Mucosa of rectum (tissue), 2 donors: Measurements from ENCODE around the gene KCNF1.

Experiments used
- H3K27ac ChIP-seq, 2 donors: one replicate each; pipeline ENCODE4 v1.7.0; 2013; ENCODE audit warnings: inconsistent platforms in 2 of 2, low read depth in 2 of 2, low read length in 2 of 2
- H3K27me3 ChIP-seq, 2 donors: one replicate each; pipeline ENCODE4 v1.7.0; 2013; ENCODE audit warnings: low read length in 2 of 2; ENCODE audit not compliant: control insufficient read depth in 2 of 2, insufficient read depth in 2 of 2
- H3K36me3 ChIP-seq, 2 donors: one replicate each; pipeline ENCODE4 v1.7.0; 2013; ENCODE audit warnings: low read length in 2 of 2; ENCODE audit not compliant: control insufficient read depth in 2 of 2, insufficient read depth in 2 of 2
- H3K4me1 ChIP-seq, 2 donors: one replicate each; pipeline ENCODE4 v1.7.0; 2013; ENCODE audit warnings: low read length in 2 of 2, mild to moderate bottlenecking in 1 of 2; ENCODE audit not compliant: control insufficient read depth in 2 of 2, insufficient read depth in 2 of 2
- H3K4me3 ChIP-seq, 2 donors: one replicate each; pipeline ENCODE4 v1.7.0; 2013; ENCODE audit warnings: low read length in 2 of 2
- H3K9ac ChIP-seq, 2 donors: one replicate each; pipeline ENCODE4 v1.7.0; 2013; ENCODE audit warnings: low read length in 2 of 2, low read depth in 1 of 2, mild to moderate bottlenecking in 1 of 2
- H3K9me3 ChIP-seq, 2 donors: one replicate each; pipeline ENCODE4 v1.7.0; 2013; ENCODE audit warnings: low read length in 2 of 2; ENCODE audit not compliant: control insufficient read depth in 2 of 2
- donor health status: healthy.
- donor health status: Normal muscosa, but diverticular disease.

Gene KCNF1

DNA sequence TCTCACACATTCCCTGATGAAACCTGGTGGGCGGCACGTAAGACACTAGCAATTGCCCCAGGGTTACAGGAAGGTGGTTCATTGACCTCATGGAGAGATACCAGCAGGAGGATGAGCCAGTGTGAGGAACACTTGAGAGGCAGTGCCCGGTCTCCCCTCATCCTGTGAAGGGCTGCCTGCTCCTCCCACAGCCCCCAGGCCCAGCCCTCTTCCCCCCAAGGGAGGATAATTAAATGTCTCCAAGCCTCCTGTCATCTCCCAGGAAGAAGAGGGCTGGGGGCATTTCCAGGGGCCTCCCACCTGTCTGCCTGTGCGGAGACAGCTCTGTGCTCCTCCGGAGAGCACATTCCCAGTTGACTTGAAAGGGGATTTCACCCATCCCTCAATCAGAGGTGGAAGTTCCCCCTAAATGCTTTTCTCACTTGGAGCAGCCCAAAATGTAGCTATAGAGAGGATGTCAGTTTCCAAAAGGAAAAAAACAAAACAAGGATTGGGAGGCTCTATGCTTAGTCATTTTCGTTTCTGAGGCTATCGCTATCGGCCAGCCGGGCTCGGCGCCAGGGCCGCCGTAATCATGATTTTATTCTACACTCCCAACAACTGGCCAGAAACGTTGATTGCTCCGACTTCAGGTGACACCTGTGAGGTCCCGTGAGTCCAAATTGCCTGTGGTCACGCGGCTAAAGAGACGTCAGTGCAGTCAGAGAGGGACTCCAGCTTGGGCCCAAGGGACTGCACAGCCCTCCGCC lies 7.1 kb downstream of the KCNF1 start:
- Histone ChIP-seq H3K27ac (no peak overlapping the region), H3K4me1 (peaks cover 0 to 4% of the 10 kb centered on the region in 2 donors), H3K4me3 (no peak overlapping the region), H3K36me3 (no peaks in the 10 kb centered on the region), H3K9ac (no peak overlapping the region), H3K27me3 (peaks cover 0 to 6% of the 10 kb centered on the region in 2 donors), H3K9me3 (no peaks in the 10 kb centered on the region)

DNA sequence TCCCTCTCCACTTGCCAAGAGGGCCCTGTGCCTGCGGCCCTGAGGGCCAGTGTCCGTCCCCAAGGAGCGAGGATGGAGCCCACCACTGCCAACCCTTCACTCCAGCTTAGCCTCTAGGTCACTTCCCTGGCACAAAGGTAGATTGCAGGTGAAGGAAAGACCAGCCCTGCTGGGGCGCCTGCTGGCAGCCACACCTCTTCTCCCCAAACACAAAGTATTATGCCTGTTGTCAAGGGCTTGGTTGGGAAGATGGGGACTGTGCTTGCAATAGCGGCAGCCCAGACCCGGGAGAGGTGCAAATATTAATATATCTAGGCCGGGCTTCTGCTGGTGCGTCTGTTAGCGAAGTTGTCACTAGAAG lies 7.7 kb downstream of the KCNF1 start:
- no peaks in the 10 kb centered on the region for H3K9me3 ChIP-seq
- H3K9ac ChIP-seq = no peak overlapping the region
- H3K27ac ChIP-seq = no peak overlapping the region
- peaks cover 0 to 6% of the 10 kb centered on the region in 2 donors for H3K27me3 ChIP-seq
- H3K4me1 ChIP-seq = peaks cover 0 to 4% of the 10 kb centered on the region in 2 donors
- no peak overlapping the region for H3K4me3 ChIP-seq
- H3K36me3 ChIP-seq = no peaks in the 10 kb centered on the region

DNA sequence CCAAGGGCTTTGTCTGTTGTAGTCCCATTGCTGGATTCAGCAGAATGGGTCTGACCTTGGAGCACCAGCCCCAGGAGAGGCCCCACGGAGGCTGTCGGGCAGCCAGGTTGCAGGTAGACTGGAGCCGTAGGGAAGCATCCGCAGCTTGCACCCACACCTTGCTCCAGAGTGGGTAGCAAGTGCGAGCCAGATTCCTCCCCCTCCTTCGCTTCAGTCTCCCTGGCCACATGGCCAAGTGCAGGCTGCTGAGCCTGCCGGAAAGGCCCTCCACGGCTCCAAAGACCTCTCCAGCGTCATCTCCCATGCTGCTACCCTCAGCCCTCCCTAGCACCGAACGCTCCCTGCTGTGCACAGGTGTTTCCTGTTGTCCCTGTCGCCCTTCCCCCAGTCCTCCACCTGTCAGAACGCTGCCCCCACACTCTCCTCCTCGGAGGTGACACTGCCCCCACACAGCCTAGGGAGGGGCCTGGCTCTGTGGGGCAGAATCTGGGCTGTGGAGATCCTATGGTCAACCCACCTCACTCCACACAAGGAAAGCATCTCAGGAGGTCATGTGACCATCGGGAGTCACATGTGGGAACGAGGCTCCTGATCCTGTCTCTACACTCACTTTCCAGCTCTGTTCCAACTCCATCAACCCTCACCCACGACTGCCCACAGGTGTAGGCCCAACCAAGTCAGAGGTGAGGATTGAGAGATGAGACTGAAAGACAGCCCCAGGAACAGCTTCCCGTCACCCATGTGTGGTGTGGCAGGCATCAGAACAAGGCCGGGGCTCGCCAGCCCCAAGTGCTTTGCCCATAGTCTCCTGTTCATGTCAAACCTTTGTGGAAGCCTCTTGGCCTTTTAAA lies 8.3 kb downstream of the KCNF1 start:
- Histone ChIP-seq H3K27me3 (peaks cover 0 to 2% of the 10 kb centered on the region in 2 donors), H3K9ac (no peak overlapping the region), H3K36me3 (no peaks in the 10 kb centered on the region), H3K9me3 (no peaks in the 10 kb centered on the region), H3K4me1 (peaks cover 0 to 4% of the 10 kb centered on the region in 2 donors), H3K27ac (no peak overlapping the region), H3K4me3 (no peak overlapping the region)

GRCh38 chr2:10920764-10921388 lies 9.1 kb downstream of the KCNF1 start:
- Histone ChIP-seq H3K4me3 (no peak overlapping the region), H3K4me1 (peaks cover 0 to 4% of the 10 kb centered on the region in 2 donors), H3K9me3 (no peaks in the 10 kb centered on the region), H3K27me3 (peaks cover 0 to 2% of the 10 kb centered on the region in 2 donors), H3K36me3 (no peaks in the 10 kb centered on the region), H3K9ac (no peak overlapping the region), H3K27ac (no peak overlapping the region)

DNA sequence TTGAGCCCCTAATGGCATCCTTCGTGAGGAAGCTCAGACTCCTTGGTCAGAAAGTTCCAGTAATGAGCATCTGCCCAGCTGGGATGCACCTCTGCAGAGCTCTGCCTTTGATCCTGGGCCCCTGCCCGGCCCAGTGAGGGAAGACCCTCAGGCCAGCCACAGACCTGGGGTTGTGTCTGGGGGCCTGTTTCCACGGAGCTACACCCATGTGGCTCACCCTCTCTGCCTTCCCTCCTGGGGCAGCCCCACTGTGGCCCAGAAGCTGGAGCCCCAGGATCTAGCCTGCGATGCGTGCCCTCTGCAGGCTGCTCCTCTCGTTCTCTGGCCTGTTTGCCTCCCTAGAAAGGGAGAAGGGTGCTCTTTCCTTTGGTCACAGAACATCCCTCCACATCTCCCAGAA lies 9.8 kb downstream of the KCNF1 start:
- Histone ChIP-seq H3K4me3 (no peak overlapping the region), H3K9me3 (no peaks in the 10 kb centered on the region), H3K9ac (no peak overlapping the region), H3K27me3 (peaks cover 0 to 2% of the 10 kb centered on the region in 2 donors), H3K36me3 (no peaks in the 10 kb centered on the region), H3K4me1 (peaks cover 0 to 4% of the 10 kb centered on the region in 2 donors), H3K27ac (no peak overlapping the region)

DNA sequence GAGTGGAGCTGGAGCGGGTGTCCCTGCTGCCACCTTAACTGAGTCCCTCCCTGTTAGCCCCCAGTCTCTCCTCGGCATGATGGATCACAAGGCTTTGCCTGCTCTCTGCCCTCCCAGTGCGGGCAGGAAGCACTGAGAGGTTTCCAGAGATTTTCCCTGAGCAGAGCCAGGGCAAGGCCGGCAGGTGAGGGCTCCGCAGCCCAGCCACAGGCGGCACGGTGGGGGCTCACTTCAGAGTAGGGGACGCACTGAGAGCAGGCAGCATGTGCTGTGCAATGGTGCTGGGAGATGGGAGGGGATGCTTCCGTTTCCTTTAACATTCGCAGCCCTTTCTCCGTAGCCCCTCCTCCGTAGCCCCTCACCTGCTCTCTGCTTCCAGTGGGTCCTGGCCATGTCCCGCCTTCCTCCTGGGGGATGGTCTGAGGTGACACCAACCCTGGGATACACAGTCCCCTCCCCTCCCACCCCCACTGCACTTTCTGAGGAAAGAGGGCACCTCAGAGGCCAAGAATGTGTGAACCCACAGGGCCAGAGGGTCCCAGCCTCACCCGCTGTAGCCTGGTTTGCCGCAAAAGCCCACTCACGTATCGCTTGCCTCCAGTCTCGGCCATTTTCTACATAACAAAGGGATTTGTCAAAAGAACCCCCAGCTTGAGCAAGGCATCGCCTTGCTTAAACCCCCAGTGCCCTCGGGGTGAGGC lies 10.7 kb downstream of the KCNF1 start:
- Histone ChIP-seq H3K27me3 (peaks cover 0 to 2% of the 10 kb centered on the region in 2 donors), H3K4me3 (no peak overlapping the region), H3K4me1 (peaks cover 0 to 4% of the 10 kb centered on the region in 2 donors), H3K36me3 (no peaks in the 10 kb centered on the region), H3K9ac (no peak overlapping the region), H3K9me3 (no peaks in the 10 kb centered on the region), H3K27ac (no peak overlapping the region)

DNA sequence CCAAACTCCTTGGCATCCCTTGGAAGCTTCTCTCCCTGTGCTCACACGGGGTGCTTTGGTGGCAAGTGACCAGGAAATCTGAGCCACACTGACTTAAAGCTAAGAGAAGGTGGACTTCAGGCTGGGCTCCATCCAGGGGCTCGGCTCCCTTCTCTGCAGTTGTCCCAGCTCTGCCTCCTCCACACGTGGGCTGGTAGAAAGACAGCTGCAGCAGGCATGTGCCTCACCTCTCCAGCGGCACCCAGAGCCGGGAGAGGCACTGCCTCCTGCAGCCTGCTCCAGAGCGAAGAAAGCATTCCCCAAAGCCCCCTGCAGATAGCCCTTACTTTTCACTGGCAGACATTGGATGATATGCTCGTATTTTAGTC lies 11.3 kb downstream of the KCNF1 start:
- Histone ChIP-seq H3K4me1 (peaks cover 0 to 4% of the 10 kb centered on the region in 2 donors), H3K4me3 (no peak overlapping the region), H3K9ac (no peak overlapping the region), H3K9me3 (no peaks in the 10 kb centered on the region), H3K36me3 (no peaks in the 10 kb centered on the region), H3K27me3 (no peaks in the 10 kb centered on the region), H3K27ac (no peak overlapping the region)

GRCh38 chr2:10923965-10924364 lies 12.2 kb downstream of the KCNF1 start:
- Histone ChIP-seq H3K4me3 (no peak overlapping the region), H3K27ac (no peak overlapping the region), H3K27me3 (no peaks in the 10 kb centered on the region), H3K36me3 (no peaks in the 10 kb centered on the region), H3K9me3 (no peaks in the 10 kb centered on the region), H3K9ac (no peak overlapping the region), H3K4me1 (peaks cover 0 to 4% of the 10 kb centered on the region in 2 donors)

GRCh38 chr2:10924441-10924840 lies 12.7 kb downstream of the KCNF1 start:
- H3K4me3 ChIP-seq = no peak overlapping the region
- no peak overlapping the region for H3K9ac ChIP-seq
- H3K4me1 ChIP-seq = no peaks in the 10 kb centered on the region
- H3K27ac ChIP-seq = no peak overlapping the region
- H3K36me3 ChIP-seq = no peaks in the 10 kb centered on the region
- no peaks in the 10 kb centered on the region for H3K27me3 ChIP-seq
- H3K9me3 ChIP-seq = no peaks in the 10 kb centered on the region
